Endometrium (tissue), 2 donors: ENCODE measurements around the gene UBL4B.

Source experiments
- FAIRE-seq: peaks from 2 replicates; lab custom pipeline; 2012; peaks lifted over from hg19 to GRCh38; lab: Jason Lieb, UNC
- donor health status: control.
- donor health status: control.

The UBL4B gene

GRCh38 chr1:110155878-110156522, 43.8 kb downstream of the UBL4B start:
- FAIRE-seq = no peak

GRCh38 chr1:110158261-110158660, 46.0 kb downstream of the UBL4B start:
- no peak for FAIRE-seq

GRCh38 chr1:110159168-110159567, 46.9 kb downstream of the UBL4B start:
- no peak for FAIRE-seq

- FAIRE-seq = no peak
Measured at GRCh38 chr1:110160538-110161100, 48.4 kb downstream of the UBL4B start.

GRCh38 chr1:110161165-110161564, 48.9 kb downstream of the UBL4B start:
- no peak for FAIRE-seq

- no peak for FAIRE-seq
Measured at GRCh38 chr1:110161849-110162248, 49.6 kb downstream of the UBL4B start.
